ENCODE measurements around the gene MATCAP1. TPM values are rescaled to one million over a fixed set of nuclear protein-coding genes. Genes with fewer than 3 reads are reported as not detected.
A peak's percentile ranks its signal among the peaks of the same experiment; 100 is the strongest.

MATCAP1 gene
- total and polyA plus RNA-seq, 2 of the 13 experiments (the other 11 are each of a cell fraction or from before 2014, with no cell fraction given): 11.2 to 24.5 TPM

GRCh38 chr16:67150833-67151396 is 32.8 kb downstream of the MATCAP1 start, which contains the start of gene B3GNT9 (continued):
- TF ChIP-seq, protein P1, sequence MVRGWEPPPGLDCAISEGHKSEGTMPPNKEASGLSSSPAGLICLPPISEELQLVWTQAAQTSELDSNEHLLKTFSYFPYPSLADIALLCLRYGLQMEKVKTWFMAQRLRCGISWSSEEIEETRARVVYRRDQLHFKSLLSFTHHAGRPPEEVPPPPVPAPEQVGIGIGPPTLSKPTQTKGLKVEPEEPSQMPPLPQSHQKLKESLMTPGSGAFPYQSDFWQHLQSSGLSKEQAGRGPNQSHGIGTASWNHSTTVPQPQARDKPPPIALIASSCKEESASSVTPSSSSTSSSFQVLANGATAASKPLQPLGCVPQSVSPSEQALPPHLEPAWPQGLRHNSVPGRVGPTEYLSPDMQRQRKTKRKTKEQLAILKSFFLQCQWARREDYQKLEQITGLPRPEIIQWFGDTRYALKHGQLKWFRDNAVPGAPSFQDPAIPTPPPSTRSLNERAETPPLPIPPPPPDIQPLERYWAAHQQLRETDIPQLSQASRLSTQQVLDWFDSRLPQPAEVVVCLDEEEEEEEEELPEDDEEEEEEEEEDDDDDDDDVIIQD (CRISPR knock-in tag; IDR thresholded peaks at IDR 0.05; ENCODE audit: low read depth): peak; percentile 79; the same call in 1 of the 2 replicates
- no peak for TF ChIP-seq ZNF382 (CRISPR knock-in tag; IDR thresholded peaks at IDR 0.05; ENCODE audit: borderline replicate concordance)
- TF ChIP-seq RBFOX2 (IDR thresholded peaks at IDR 0.05; ENCODE audit: low read depth, low read length): peak; percentile 44; the same call in 1 of the 2 replicates
- TF ChIP-seq ZFYVE20 (CRISPR knock-in tag; IDR thresholded peaks at IDR 0.05; ENCODE audit: borderline replicate concordance, low read depth): 0 out of 2 replicates have a peak, but pooled peaks have one; percentile 32
- TF ChIP-seq TAF1 (CRISPR knock-in tag; IDR thresholded peaks at IDR 0.05): peak; percentile 50; the same call in 1 of the 2 replicates
- TF ChIP-seq ZNF879 (CRISPR knock-in tag; IDR thresholded peaks at IDR 0.05): peak; percentile 73; the same call in 1 of the 2 replicates
- TF ChIP-seq, protein P2, sequence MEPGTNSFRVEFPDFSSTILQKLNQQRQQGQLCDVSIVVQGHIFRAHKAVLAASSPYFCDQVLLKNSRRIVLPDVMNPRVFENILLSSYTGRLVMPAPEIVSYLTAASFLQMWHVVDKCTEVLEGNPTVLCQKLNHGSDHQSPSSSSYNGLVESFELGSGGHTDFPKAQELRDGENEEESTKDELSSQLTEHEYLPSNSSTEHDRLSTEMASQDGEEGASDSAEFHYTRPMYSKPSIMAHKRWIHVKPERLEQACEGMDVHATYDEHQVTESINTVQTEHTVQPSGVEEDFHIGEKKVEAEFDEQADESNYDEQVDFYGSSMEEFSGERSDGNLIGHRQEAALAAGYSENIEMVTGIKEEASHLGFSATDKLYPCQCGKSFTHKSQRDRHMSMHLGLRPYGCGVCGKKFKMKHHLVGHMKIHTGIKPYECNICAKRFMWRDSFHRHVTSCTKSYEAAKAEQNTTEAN (CRISPR knock-in tag; conservative IDR thresholded peaks at IDR 0.05): 0 out of 2 replicates have a peak, but pooled peaks have one; percentile 17
- TF ChIP-seq MYC (CRISPR knock-in tag; IDR thresholded peaks at IDR 0.05; ENCODE audit: borderline replicate concordance): peak; percentile 37; the same call in 1 of the 2 replicates
- TF ChIP-seq KMT2A (CRISPR knock-in tag; IDR thresholded peaks at IDR 0.05): no peak
- TF ChIP-seq KDM2A (CRISPR knock-in tag; IDR thresholded peaks at IDR 0.05; ENCODE audit: borderline replicate concordance, low read depth): peak; percentile 99
- TF ChIP-seq MXD1 (CRISPR knock-in tag; IDR thresholded peaks at IDR 0.05): peak; percentile 81
- TF ChIP-seq SETDB1 (CRISPR knock-in tag; IDR thresholded peaks at IDR 0.05; ENCODE audit: borderline replicate concordance): 0 out of 2 replicates have a peak, but pooled peaks have one; percentile 55
- peak; percentile 91 for TF ChIP-seq ZNF687 (CRISPR knock-in tag; IDR thresholded peaks at IDR 0.05)
- peak; percentile 43; the same call in 1 of the 2 replicates for TF ChIP-seq YEATS2 (CRISPR knock-in tag; IDR thresholded peaks at IDR 0.05; ENCODE audit: borderline replicate concordance)
- peak; percentile 72 for TF ChIP-seq AGO2 (optimal IDR thresholded peaks at IDR 0.05; ENCODE audit: low read depth, low read length)
- TF ChIP-seq GTF2F1 (IDR thresholded peaks at IDR 0.05; ENCODE audit: low read length): no peak
- peak; percentile 31; the same call in 1 of the 2 replicates for TF ChIP-seq ZZZ3 (CRISPR knock-in tag; IDR thresholded peaks at IDR 0.05; ENCODE audit: borderline replicate concordance)
- no peak for TF ChIP-seq ATM (IDR thresholded peaks at IDR 0.05; ENCODE audit: borderline replicate concordance)
- TF ChIP-seq ZNF138 (CRISPR knock-in tag; IDR thresholded peaks at IDR 0.05; ENCODE audit: low read depth): peak; percentile 71; the same call in 1 of the 2 replicates
- peak; percentile 81 for TF ChIP-seq SAP130 (CRISPR knock-in tag; IDR thresholded peaks at IDR 0.05; ENCODE audit: low read depth)
- TF ChIP-seq MXD4 (CRISPR knock-in tag; IDR thresholded peaks at IDR 0.05): peak; percentile 66; the same call in 1 of the 2 replicates
- TF ChIP-seq FOXO1 (CRISPR knock-in tag; IDR thresholded peaks at IDR 0.05): peak; percentile 5; the same call in 1 of the 2 replicates
- no peak for TF ChIP-seq HMGA1 (CRISPR knock-in tag; conservative IDR thresholded peaks at IDR 0.05)

Measured in HepG2 (cell line).